ENCODE measurements around the gene RANBP2.
"Not testable (repeated sequence)": the region's sequence is repeated elsewhere in the genome, so short reads cannot be mapped to it uniquely, and the experiment has no call there.

RANBP2 gene

GRCh38 chr2:108719149-108720044, at the start of gene RANBP2:
Gene RANBP2 (plus strand): TSS chr2:108719482. CDS start chr2:108719607, 125 bp downstream.
- Histone ChIP-seq H3K27ac (ENCODE audit: low read depth, low read length) (peak within 1 kb of the TSS; percentile 97), H3K4me1 (ENCODE audit: control insufficient read depth, insufficient read depth, low read length) (no peaks in the 10 kb centered on the region)

GRCh38 chr2:108670282-108670681, 49.0 kb upstream of the RANBP2 start:
- not testable (repeated sequence) for H3K4me1 ChIP-seq (ENCODE audit: control insufficient read depth, insufficient read depth, low read length); H3K9me3 ChIP-seq (ENCODE audit: control insufficient read depth, insufficient read depth, low read length); H3K27me3 ChIP-seq (ENCODE audit: control insufficient read depth, insufficient read depth, low read length); H3K4me3 ChIP-seq (ENCODE audit: low read depth, low read length); H3K9ac ChIP-seq (ENCODE audit: low read depth, low read length); H3K27ac ChIP-seq (ENCODE audit: low read depth, low read length); H3K36me3 ChIP-seq (ENCODE audit: control insufficient read depth, insufficient read depth, low read length)

More at GRCh38 chr2:108719149-108720044, at the start of gene RANBP2:
- no peaks in the 10 kb centered on the region for H3K9me3 ChIP-seq (ENCODE audit: control insufficient read depth, insufficient read depth, low read length)
- peak within 1 kb of the TSS; percentile 84 for H3K4me3 ChIP-seq (ENCODE audit: low read depth, low read length)
- H3K9ac ChIP-seq (ENCODE audit: low read depth, low read length): peak within 1 kb of the TSS; percentile 92
- H3K27me3 ChIP-seq (ENCODE audit: control insufficient read depth, insufficient read depth, low read length): no peaks in the 10 kb centered on the region
- H3K36me3 ChIP-seq (ENCODE audit: control insufficient read depth, insufficient read depth, low read length): no peaks in the 10 kb centered on the region

- not testable (repeated sequence) for H3K4me3 ChIP-seq (ENCODE audit: low read depth, low read length); H3K36me3 ChIP-seq (ENCODE audit: control insufficient read depth, insufficient read depth, low read length); H3K9me3 ChIP-seq (ENCODE audit: control insufficient read depth, insufficient read depth, low read length); H3K27ac ChIP-seq (ENCODE audit: low read depth, low read length); H3K4me1 ChIP-seq (ENCODE audit: control insufficient read depth, insufficient read depth, low read length); H3K9ac ChIP-seq (ENCODE audit: low read depth, low read length); H3K27me3 ChIP-seq (ENCODE audit: control insufficient read depth, insufficient read depth, low read length)
Measured at GRCh38 chr2:108672200-108672805, 47.0 kb upstream of the RANBP2 start.

GRCh38 chr2:108676522-108676921, 42.8 kb upstream of the RANBP2 start:
- H3K36me3 ChIP-seq (ENCODE audit: control insufficient read depth, insufficient read depth, low read length): peaks cover 12% of the 10 kb centered on the region
- not testable (repeated sequence) for H3K9ac ChIP-seq (ENCODE audit: low read depth, low read length); H3K27me3 ChIP-seq (ENCODE audit: control insufficient read depth, insufficient read depth, low read length); H3K4me3 ChIP-seq (ENCODE audit: low read depth, low read length); H3K27ac ChIP-seq (ENCODE audit: low read depth, low read length); H3K4me1 ChIP-seq (ENCODE audit: control insufficient read depth, insufficient read depth, low read length); H3K9me3 ChIP-seq (ENCODE audit: control insufficient read depth, insufficient read depth, low read length)

GRCh38 chr2:108677239-108677744, 42.0 kb upstream of the RANBP2 start:
- H3K4me3 ChIP-seq (ENCODE audit: low read depth, low read length); H3K27me3 ChIP-seq (ENCODE audit: control insufficient read depth, insufficient read depth, low read length); H3K9ac ChIP-seq (ENCODE audit: low read depth, low read length); H3K4me1 ChIP-seq (ENCODE audit: control insufficient read depth, insufficient read depth, low read length); H3K9me3 ChIP-seq (ENCODE audit: control insufficient read depth, insufficient read depth, low read length); H3K27ac ChIP-seq (ENCODE audit: low read depth, low read length): not testable (repeated sequence)
- H3K36me3 ChIP-seq (ENCODE audit: control insufficient read depth, insufficient read depth, low read length): peaks cover 12% of the 10 kb centered on the region

DNA sequence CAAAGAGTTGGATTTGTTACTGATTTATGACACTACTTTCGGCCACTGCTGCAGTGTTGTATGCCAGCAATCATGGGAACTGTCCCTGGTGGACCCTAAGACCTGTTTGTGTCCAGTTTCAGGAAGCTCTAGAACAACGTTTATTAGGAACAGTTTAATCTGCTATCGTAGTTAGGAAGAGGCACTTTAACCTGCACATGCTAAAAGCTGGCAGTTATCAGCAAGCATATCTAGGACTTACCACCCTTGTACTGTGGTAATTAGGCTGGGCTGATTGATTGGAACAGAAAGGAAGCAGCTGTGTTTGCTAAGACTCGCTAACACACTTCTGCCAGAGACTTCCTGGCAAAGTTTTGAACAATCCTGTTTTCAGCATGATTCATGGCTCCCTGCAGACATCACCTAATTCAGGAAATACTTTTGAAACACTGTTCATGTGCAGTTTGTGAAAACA, 41.1 kb upstream of the RANBP2 start:
- not testable (repeated sequence) for H3K36me3 ChIP-seq (ENCODE audit: control insufficient read depth, insufficient read depth, low read length); H3K27ac ChIP-seq (ENCODE audit: low read depth, low read length); H3K9me3 ChIP-seq (ENCODE audit: control insufficient read depth, insufficient read depth, low read length); H3K4me3 ChIP-seq (ENCODE audit: low read depth, low read length); H3K27me3 ChIP-seq (ENCODE audit: control insufficient read depth, insufficient read depth, low read length); H3K4me1 ChIP-seq (ENCODE audit: control insufficient read depth, insufficient read depth, low read length); H3K9ac ChIP-seq (ENCODE audit: low read depth, low read length)

DNA sequence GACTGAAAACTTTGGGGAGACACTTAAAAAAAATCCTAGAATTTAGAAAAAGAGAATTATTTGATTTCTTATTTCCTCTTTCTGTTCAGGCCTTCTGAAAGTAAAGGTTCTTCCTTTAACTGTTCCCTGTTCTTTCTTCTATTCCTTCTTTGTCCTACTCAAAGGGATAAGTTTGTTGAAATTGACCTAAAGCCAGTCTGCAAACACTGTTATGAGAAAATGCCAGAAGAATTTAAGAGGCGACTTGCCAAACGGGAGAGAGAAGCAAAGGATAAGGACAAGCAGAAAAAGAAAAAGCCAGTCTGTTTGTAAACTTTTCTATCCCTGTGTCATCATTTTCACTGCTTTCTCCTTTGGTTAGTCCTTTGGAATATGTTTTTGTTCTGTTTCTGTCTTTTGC, 38.5 kb upstream of the RANBP2 start:
- H3K27me3 ChIP-seq (ENCODE audit: control insufficient read depth, insufficient read depth, low read length); H3K27ac ChIP-seq (ENCODE audit: low read depth, low read length); H3K9me3 ChIP-seq (ENCODE audit: control insufficient read depth, insufficient read depth, low read length); H3K9ac ChIP-seq (ENCODE audit: low read depth, low read length); H3K4me1 ChIP-seq (ENCODE audit: control insufficient read depth, insufficient read depth, low read length); H3K4me3 ChIP-seq (ENCODE audit: low read depth, low read length): not testable (repeated sequence)
- peaks cover 14% of the 10 kb centered on the region for H3K36me3 ChIP-seq (ENCODE audit: control insufficient read depth, insufficient read depth, low read length)

DNA sequence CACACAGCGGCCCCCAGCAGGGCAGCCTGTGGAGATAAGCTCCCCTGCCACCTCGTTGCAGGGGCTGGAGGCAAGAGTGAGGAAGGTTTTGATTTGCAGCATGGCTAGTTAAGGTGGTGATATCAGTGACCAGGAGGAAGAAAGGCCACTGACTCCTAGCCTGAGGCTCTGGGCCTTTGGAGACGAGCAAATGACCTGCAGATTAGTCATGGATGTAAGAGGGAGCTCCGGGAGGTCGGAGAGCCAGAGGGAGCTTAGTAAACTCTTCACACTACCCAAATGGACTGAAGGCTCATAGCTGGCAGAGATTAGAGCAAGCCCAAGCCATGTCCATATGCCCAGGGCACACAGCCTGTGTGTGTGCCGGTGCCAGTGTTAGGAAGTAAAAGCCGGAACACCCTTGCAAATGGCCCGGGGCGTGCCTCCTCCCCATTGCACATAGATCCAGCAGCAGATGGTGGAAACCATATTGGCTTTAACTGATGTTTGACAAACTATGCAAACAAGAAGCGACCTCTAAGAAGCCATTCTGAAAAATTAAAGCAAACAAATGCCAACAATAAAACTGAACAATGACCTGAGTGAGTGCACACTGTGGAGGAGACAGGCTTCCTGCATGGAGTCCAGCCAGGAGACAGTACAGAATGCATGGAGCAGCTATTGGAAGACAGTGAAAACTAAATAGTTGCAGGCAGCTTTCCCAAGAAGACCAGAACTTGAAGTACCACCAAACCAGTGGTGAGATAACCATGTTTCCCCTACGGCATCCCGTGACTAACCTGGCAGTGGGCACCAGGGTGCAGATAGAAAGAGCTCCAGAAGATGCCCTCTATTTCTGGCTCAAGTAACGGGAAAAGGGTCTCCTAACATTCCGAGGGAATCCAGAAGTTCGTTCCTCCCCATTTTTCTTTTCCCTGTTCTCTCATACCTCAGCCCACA, 30.2 kb upstream of the RANBP2 start:
- not testable (repeated sequence) for H3K4me3 ChIP-seq (ENCODE audit: low read depth, low read length); H3K4me1 ChIP-seq (ENCODE audit: control insufficient read depth, insufficient read depth, low read length); H3K27me3 ChIP-seq (ENCODE audit: control insufficient read depth, insufficient read depth, low read length); H3K9ac ChIP-seq (ENCODE audit: low read depth, low read length); H3K9me3 ChIP-seq (ENCODE audit: control insufficient read depth, insufficient read depth, low read length); H3K36me3 ChIP-seq (ENCODE audit: control insufficient read depth, insufficient read depth, low read length); H3K27ac ChIP-seq (ENCODE audit: low read depth, low read length)

GRCh38 chr2:108690001-108690400, 29.3 kb upstream of the RANBP2 start:
- H3K27ac ChIP-seq (ENCODE audit: low read depth, low read length); H3K4me1 ChIP-seq (ENCODE audit: control insufficient read depth, insufficient read depth, low read length); H3K4me3 ChIP-seq (ENCODE audit: low read depth, low read length); H3K27me3 ChIP-seq (ENCODE audit: control insufficient read depth, insufficient read depth, low read length); H3K36me3 ChIP-seq (ENCODE audit: control insufficient read depth, insufficient read depth, low read length); H3K9me3 ChIP-seq (ENCODE audit: control insufficient read depth, insufficient read depth, low read length); H3K9ac ChIP-seq (ENCODE audit: low read depth, low read length): not testable (repeated sequence)

- H3K4me3 ChIP-seq (ENCODE audit: low read depth, low read length): no peak overlapping the region
- H3K27me3 ChIP-seq (ENCODE audit: control insufficient read depth, insufficient read depth, low read length): no peaks in the 10 kb centered on the region
- H3K4me1 ChIP-seq (ENCODE audit: control insufficient read depth, insufficient read depth, low read length): no peaks in the 10 kb centered on the region
- H3K9ac ChIP-seq (ENCODE audit: low read depth, low read length): no peak overlapping the region
- no peak overlapping the region for H3K27ac ChIP-seq (ENCODE audit: low read depth, low read length)
- H3K9me3 ChIP-seq (ENCODE audit: control insufficient read depth, insufficient read depth, low read length): no peaks in the 10 kb centered on the region
- H3K36me3 ChIP-seq (ENCODE audit: control insufficient read depth, insufficient read depth, low read length): no peaks in the 10 kb centered on the region
Measured at GRCh38 chr2:108691447-108691846, 27.8 kb upstream of the RANBP2 start.
